Measurements from ENCODE around the gene SERPINE2.

Gene SERPINE2

GRCh38 chr2:224042191-224042696 is 3.2 kb upstream of the SERPINE2 start:
- no peak for DNase-seq (ENCODE audit: low read depth)

GRCh38 chr2:224041554-224041953 is 2.5 kb upstream of the SERPINE2 start:
- no peak for DNase-seq (ENCODE audit: low read depth)

GRCh38 chr2:224040753-224041152 is 1.7 kb upstream of the SERPINE2 start:
- DNase-seq (ENCODE audit: low read depth) = no peak

- DNase-seq (ENCODE audit: low read depth) = no peak
These were observed 819 bp upstream of the SERPINE2 start for GRCh38 chr2:224039770-224040440.

- DNase-seq (ENCODE audit: low read depth) = no peak
These were observed 331 bp downstream of the SERPINE2 start for GRCh38 chr2:224038830-224039079.

- no peak for DNase-seq (ENCODE audit: low read depth)
These were observed 847 bp downstream of the SERPINE2 start for GRCh38 chr2:224038049-224038829.

- DNase-seq (ENCODE audit: low read depth) = no peak
These were observed 2.2 kb downstream of the SERPINE2 start for GRCh38 chr2:224036731-224037361.

GRCh38 chr2:224034017-224034416 is 5.1 kb downstream of the SERPINE2 start:
- no peak for DNase-seq (ENCODE audit: low read depth)

GRCh38 chr2:224033601-224034000 is 5.5 kb downstream of the SERPINE2 start:
- DNase-seq (ENCODE audit: low read depth) = no peak

- no peak for DNase-seq (ENCODE audit: low read depth)
These were observed 6.8 kb downstream of the SERPINE2 start for GRCh38 chr2:224032283-224032682.

GRCh38 chr2:224031358-224031970 is 7.6 kb downstream of the SERPINE2 start:
- no peak for DNase-seq (ENCODE audit: low read depth)

- no peak for DNase-seq (ENCODE audit: low read depth)
These were observed 8.3 kb downstream of the SERPINE2 start for GRCh38 chr2:224030786-224031185.

- no peak for DNase-seq (ENCODE audit: low read depth)
These were observed 9.2 kb downstream of the SERPINE2 start for GRCh38 chr2:224029876-224030275.

GRCh38 chr2:224027931-224028330 is 11.2 kb downstream of the SERPINE2 start:
- DNase-seq (ENCODE audit: low read depth) = no peak

GRCh38 chr2:224027070-224027469 is 12.0 kb downstream of the SERPINE2 start:
- no peak for DNase-seq (ENCODE audit: low read depth)

- DNase-seq (ENCODE audit: low read depth) = peak; percentile 4
These were observed 13.2 kb downstream of the SERPINE2 start for GRCh38 chr2:224025874-224026273.

- no peak for DNase-seq (ENCODE audit: low read depth)
These were observed 14.8 kb downstream of the SERPINE2 start for GRCh38 chr2:224024270-224024669.

- DNase-seq (ENCODE audit: low read depth) = no peak
These were observed 15.9 kb downstream of the SERPINE2 start for GRCh38 chr2:224023188-224023587.

GRCh38 chr2:224022486-224022885 is 16.6 kb downstream of the SERPINE2 start:
- no peak for DNase-seq (ENCODE audit: low read depth)

- DNase-seq (ENCODE audit: low read depth) = no peak
These were observed 18.6 kb downstream of the SERPINE2 start for GRCh38 chr2:224020523-224020922.

- DNase-seq (ENCODE audit: low read depth) = no peak
These were observed 21.1 kb downstream of the SERPINE2 start for GRCh38 chr2:224017957-224018356.

GRCh38 chr2:224016963-224017362 is 22.1 kb downstream of the SERPINE2 start:
- no peak for DNase-seq (ENCODE audit: low read depth)

- no peak for DNase-seq (ENCODE audit: low read depth)
These were observed 24.8 kb downstream of the SERPINE2 start for GRCh38 chr2:224014336-224014735.
